GM12878 (cell line): ENCODE measurements around the gene SEM1. TPM values are rescaled to one million over a fixed set of nuclear protein-coding genes. Genes with fewer than 3 reads are reported as not detected.

Source experiments
- ATAC-seq: fragments of 200-7000 bp; cut with Tn5 transposase; 3 replicates; pipeline ENCODE4 v1.9.1; 2020; ENCODE audit warnings: mild to moderate bottlenecking, moderate library complexity
- BruUV-seq: library from RNA; stranded (reverse); fragments of 400-500 nt; replicated peaks from 2 replicates; lab custom pipeline; 2021; lab: Mats Ljungman, UMichigan
- CTCF ChIA-PET: fragments of 300-600 bp; sonication (Branson Sonifier 250); formaldehyde crosslinking; extraction: SDS; loops from one replicate; lab custom pipeline; 2021; ENCODE audit warnings: inconsistent platforms; lab: Yijun Ruan, JAX
- POLR2A ChIA-PET: fragments of 350-600 bp; formaldehyde crosslinking; extraction: SDS; loops from one replicate; lab custom pipeline; 2021; ENCODE audit warnings: inconsistent platforms; lab: Charles Lee
- RAD21 ChIA-PET: fragments of 300-600 bp; sonication (Branson Sonifier 250); formaldehyde crosslinking; loops from one replicate; lab custom pipeline; 2023; ENCODE audit warnings: antibody characterized with exemption; ENCODE audit not compliant: unreplicated experiment; lab: Charles Lee
- SMC1A ChIA-PET: fragments of 300-600 bp; sonication (Branson Sonifier 250); formaldehyde crosslinking; loops from one replicate; lab custom pipeline; 2023; ENCODE audit not compliant: unreplicated experiment, uncharacterized antibody; lab: Charles Lee
- DNase-seq: peaks from one replicate; pipeline ENCODE4 v3.0.0-alpha.2; 2011; ENCODE audit warnings: low read depth, low spot score
- FAIRE-seq: peaks from 3 replicates; lab custom pipeline; 2011; peaks lifted over from hg19 to GRCh38; lab: Jason Lieb, UNC
- H2AFZ ChIP-seq: 2 replicates; pipeline ENCODE4 v1.6.0; 2011; ENCODE audit warnings: low read depth, low read length, control low read depth; ENCODE audit not compliant: control insufficient read depth
- H3K27ac ChIP-seq: 2 replicates; pipeline ENCODE4 v1.5.1; 2011; ENCODE audit warnings: control low read depth; ENCODE audit not compliant: control insufficient read depth, insufficient read depth
- H3K27me3 ChIP-seq, 2 experiments: replicated peaks in 1 of 2; 2 replicates each; pipeline versions ENCODE4 v1.6.0 to v1.6.1; 2011; ENCODE audit warnings: low read length in 1 of 2; ENCODE audit not compliant: control insufficient read depth in 2 of 2, insufficient read depth in 2 of 2
- H3K36me3 ChIP-seq, 2 experiments: 2 replicates each; pipeline ENCODE4 v1.5.1; 2011; ENCODE audit warnings: low read length in 1 of 2; ENCODE audit not compliant: control insufficient read depth in 2 of 2, insufficient read depth in 2 of 2
- H3K4me1 ChIP-seq: 2 replicates; pipeline ENCODE4 v1.6.1; 2011; ENCODE audit warnings: mild to moderate bottlenecking, low read length, moderate library complexity, mixed read lengths; ENCODE audit not compliant: control insufficient read depth, insufficient read depth
- H3K4me2 ChIP-seq: 2 replicates; pipeline ENCODE4 v1.6.0; 2011; ENCODE audit warnings: control low read depth; ENCODE audit not compliant: control insufficient read depth, insufficient read depth
- H3K4me3 ChIP-seq: fragments of 200-600 bp; sonication (generic); 2 replicates; pipeline ENCODE4 v1.5.1; 2016
- H3K79me2 ChIP-seq: 2 replicates; pipeline ENCODE4 v1.6.0; 2011; ENCODE audit warnings: low read length; ENCODE audit not compliant: control insufficient read depth, insufficient read depth
- H3K9ac ChIP-seq: 2 replicates; pipeline ENCODE4 v1.8.0; 2011; ENCODE audit warnings: low read length, control low read depth, mixed read lengths; ENCODE audit not compliant: control insufficient read depth, insufficient read depth
- H3K9me3 ChIP-seq: replicated peaks from 3 replicates; pipeline ENCODE4 v1.5.1; 2011; ENCODE audit warnings: mild to moderate bottlenecking, low read length; ENCODE audit not compliant: control insufficient read depth, insufficient read depth
- H4K20me1 ChIP-seq: 2 replicates; pipeline ENCODE4 v1.6.0; 2011; ENCODE audit not compliant: control insufficient read depth, insufficient read depth
- CBFB ChIP-seq: IDR thresholded peaks from 2 replicates; pipeline ENCODE4 v1.6.1; 2016; ENCODE audit warnings: antibody characterized with exemption, low read depth
- CBX3 ChIP-seq: fragments of 200-600 bp; sonication (generic); IDR thresholded peaks from 2 replicates; pipeline ENCODE4 v1.6.1; 2016; ENCODE audit warnings: low read depth, borderline replicate concordance
- EED ChIP-seq: sonication (generic); IDR thresholded peaks from 2 replicates; pipeline ENCODE4 v1.6.1; 2016; ENCODE audit warnings: antibody characterized with exemption, low read depth
- IKZF2 ChIP-seq, 2 experiments: fragments of 450-650 bp; IDR thresholded peaks; 2 replicates each; pipeline ENCODE4 v1.6.1; 2017; ENCODE audit warnings: mild to moderate bottlenecking in 2 of 2, moderate library complexity in 2 of 2
- IRF4 ChIP-seq: IDR thresholded peaks from 2 replicates; pipeline ENCODE4 v1.6.1; 2011; ENCODE audit warnings: low read depth, low read length
- NFYA ChIP-seq: IDR thresholded peaks from 2 replicates; pipeline ENCODE4 v1.6.1; 2011; ENCODE audit warnings: low read depth, mild to moderate bottlenecking, low read length, improper control_type of control experiment, borderline replicate concordance
- POLR2AphosphoS2 ChIP-seq: IDR thresholded peaks from 2 replicates; pipeline ENCODE4 v1.6.1; 2011; ENCODE audit warnings: low read depth, mild to moderate bottlenecking, low read length, improper control_type of control experiment, moderate library complexity
- POU2F2 ChIP-seq: IDR thresholded peaks from 3 replicates; pipeline ENCODE4 v1.6.1; 2011; ENCODE audit warnings: low read depth, mild to moderate bottlenecking, low read length, borderline replicate concordance
- RB1 ChIP-seq: fragments of 450-650 bp; formaldehyde crosslinking; IDR thresholded peaks from 2 replicates; pipeline ENCODE4 v1.6.1; 2017; ENCODE audit warnings: mild to moderate bottlenecking, borderline replicate concordance
- RFX5 ChIP-seq: IDR thresholded peaks from 2 replicates; pipeline ENCODE4 v1.6.1; 2011; ENCODE audit warnings: low read depth, low read length, improper control_type of control experiment
- SREBF2 ChIP-seq: IDR thresholded peaks from 2 replicates; pipeline ENCODE4 v1.6.1; 2012; ENCODE audit warnings: mild to moderate bottlenecking, low read length
- STAT1 ChIP-seq: fragments of 450-650 bp; conservative IDR thresholded peaks from 2 replicates; pipeline ENCODE4 v1.6.1; 2014; ENCODE audit warnings: antibody characterized with exemption, mild to moderate bottlenecking
- SUZ12 ChIP-seq: fragments of 200-600 bp; sonication (generic); IDR thresholded peaks from one replicate; pipeline ENCODE4 v1.6.1; 2018; ENCODE audit warnings: antibody characterized with exemption, mild to moderate bottlenecking; ENCODE audit not compliant: unreplicated experiment
- TARDBP ChIP-seq: IDR thresholded peaks from 2 replicates; pipeline ENCODE4 v1.6.1; 2016; ENCODE audit warnings: borderline replicate concordance
- WGBS: methylation state at CpG from one replicate; pipeline ENCODE4 v1.1.6; 2016; ENCODE audit warnings: low lambda C conversion rate; ENCODE audit not compliant: insufficient replicate concordance, insufficient coverage; ENCODE audit errors: missing lambda C conversion rate; 5-methylcytosine and 5-hydroxymethylcytosine counted together
- in situ Hi-C: fragments of 300-500 bp; cut with MboI; formaldehyde crosslinking; loops from 9 replicates; pipeline ENCODE4 v1.14.3; 2018; ENCODE audit warnings: mixed read lengths
- intact Hi-C: fragments of 100-400 bp; cut with micrococcal nuclease; formaldehyde crosslinking; loops from one replicate; pipeline ENCODE4 v1.14.2; 2022; ENCODE audit not compliant: unreplicated experiment
- polyA plus RNA-seq, 11 experiments: library from polyadenylated mRNA; depleted of rRNA in 4 of 11; unstranded in 6 of 11; stranded (reverse) in 5 of 11; fragments of >200 nt; fragmentation: Nextera tagmentation in 4 of 11; fragmentation: Illumina TruSeq in 1 of 11; extraction: Ambion mirVana in 4 of 11; extraction: Trizol in 1 of 11; gene quantifications; 1 replicate in 1 of 11; 2 replicates in 10 of 11; pipeline versions ENCODE4 v1.2.1 to v1.2.3, GENCODE V29; 2011 to 2016; ENCODE audit warnings: inconsistent platforms in 2 of 11, missing spikeins in 2 of 11, low read depth in 1 of 11
- total RNA-seq, 4 experiments: library from RNA; depleted of rRNA in 3 of 4; stranded (reverse); fragments of >200 nt in 3 of 4; fragmentation: Illumina TruSeq in 1 of 4; extraction: Trizol in 1 of 4; gene quantifications; 2 replicates each; pipeline versions ENCODE4 v1.2.1 to v1.2.3, GENCODE V29; 2013 to 2021
- TF ChIP-seq, protein P1 (sequence below): IDR thresholded peaks from 2 replicates; pipeline ENCODE4 v1.6.1; 2012; ENCODE audit warnings: low read depth, low read length, improper control_type of control experiment
- TF ChIP-seq, protein P2 (sequence below): IDR thresholded peaks from 2 replicates; pipeline ENCODE4 v1.6.1; 2012; ENCODE audit warnings: mild to moderate bottlenecking, low read depth, low read length

SEM1 gene
- total and polyA plus RNA-seq, 10 of the 15 experiments (the other 5 are each of a cell fraction or from before 2014, with no cell fraction given): 44.6 to 606 (median 356) TPM

DNA sequence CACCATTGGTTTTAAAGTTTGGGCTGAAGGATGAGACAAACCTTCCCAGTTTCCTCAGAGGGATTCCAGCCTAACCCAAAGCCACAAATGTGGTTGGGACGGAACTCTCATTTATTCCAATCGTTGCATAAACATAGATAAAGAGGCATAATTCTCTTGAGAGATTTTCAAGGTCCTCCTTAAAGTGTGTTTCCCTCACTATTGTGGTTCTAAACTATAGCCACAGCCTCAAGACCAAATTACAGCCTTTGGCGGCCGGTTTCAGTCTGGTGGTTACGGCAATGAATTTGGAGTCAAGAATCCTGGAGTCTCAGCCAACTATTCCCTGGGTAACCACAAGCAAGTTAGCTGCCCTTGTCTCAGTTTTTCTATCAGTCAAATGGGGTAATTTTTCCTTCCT is 42.6 kb downstream of the SEM1 start (continued):
- no peak for TF ChIP-seq IKZF2 (IDR thresholded peaks at IDR 0.05)
- TF ChIP-seq RB1: no peak
- TF ChIP-seq, protein P1, sequence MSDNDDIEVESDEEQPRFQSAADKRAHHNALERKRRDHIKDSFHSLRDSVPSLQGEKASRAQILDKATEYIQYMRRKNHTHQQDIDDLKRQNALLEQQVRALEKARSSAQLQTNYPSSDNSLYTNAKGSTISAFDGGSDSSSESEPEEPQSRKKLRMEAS: no peak

DNA sequence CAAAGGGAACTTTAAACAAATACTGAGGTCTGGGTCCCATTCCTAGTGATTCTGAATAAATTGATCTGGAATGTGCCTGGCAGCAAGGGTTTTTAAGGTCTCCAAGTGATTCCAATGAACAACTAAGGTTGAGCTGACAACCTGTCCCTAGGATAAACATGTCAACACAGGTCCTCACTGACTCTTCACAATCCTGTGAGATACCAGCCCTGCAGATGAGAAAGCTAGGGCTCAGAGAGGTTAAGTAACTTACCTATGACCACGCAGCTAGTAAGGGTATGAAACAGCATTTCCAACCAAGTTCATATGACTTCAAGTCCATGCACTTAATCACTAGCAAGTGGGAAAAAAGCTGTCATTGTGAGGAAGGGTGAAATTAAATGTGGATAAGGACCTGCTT is 44.0 kb downstream of the SEM1 start:
- Histone ChIP-seq H3K4me3 (no peak overlapping the region), H3K27me3 (no peaks in the 10 kb centered on the region), H3K36me3 (no peaks in the 10 kb centered on the region), H2AFZ (no peak overlapping the region), H3K9ac (no peak overlapping the region), H3K9me3 (no peaks in the 10 kb centered on the region), H4K20me1 (no peaks in the 10 kb centered on the region), H3K79me2 (no peaks in the 10 kb centered on the region), H3K4me2 (no peak overlapping the region), H3K4me1 (peaks cover 3% of the 10 kb centered on the region; the same call in 1 of the 2 replicates), H3K27ac (no peak overlapping the region)
- intact Hi-C loops: no loop called here
- DNase-seq (no peak), FAIRE-seq (no peak), ATAC-seq (no peak)
- no TSS peak for BruUV-seq
- in situ Hi-C loops: no loop called here
- ChIA-PET RAD21 (no interaction called here), POLR2A (no interaction called here), SMC1A (no interaction called here), CTCF (no interaction called here)
- 96% methylated on average over 1 of the region's 1 CpG for WGBS
- TF ChIP-seq IRF4 (no peak), CBX3 (no peak), CBFB (no peak), SREBF2 (no peak), EED (no peak), POLR2AphosphoS2 (no peak), POU2F2 (no peak), RFX5 (no peak), STAT1 (no peak), NFYA (no peak), SUZ12 (no peak), TARDBP (no peak)
- TF ChIP-seq, protein P2, sequence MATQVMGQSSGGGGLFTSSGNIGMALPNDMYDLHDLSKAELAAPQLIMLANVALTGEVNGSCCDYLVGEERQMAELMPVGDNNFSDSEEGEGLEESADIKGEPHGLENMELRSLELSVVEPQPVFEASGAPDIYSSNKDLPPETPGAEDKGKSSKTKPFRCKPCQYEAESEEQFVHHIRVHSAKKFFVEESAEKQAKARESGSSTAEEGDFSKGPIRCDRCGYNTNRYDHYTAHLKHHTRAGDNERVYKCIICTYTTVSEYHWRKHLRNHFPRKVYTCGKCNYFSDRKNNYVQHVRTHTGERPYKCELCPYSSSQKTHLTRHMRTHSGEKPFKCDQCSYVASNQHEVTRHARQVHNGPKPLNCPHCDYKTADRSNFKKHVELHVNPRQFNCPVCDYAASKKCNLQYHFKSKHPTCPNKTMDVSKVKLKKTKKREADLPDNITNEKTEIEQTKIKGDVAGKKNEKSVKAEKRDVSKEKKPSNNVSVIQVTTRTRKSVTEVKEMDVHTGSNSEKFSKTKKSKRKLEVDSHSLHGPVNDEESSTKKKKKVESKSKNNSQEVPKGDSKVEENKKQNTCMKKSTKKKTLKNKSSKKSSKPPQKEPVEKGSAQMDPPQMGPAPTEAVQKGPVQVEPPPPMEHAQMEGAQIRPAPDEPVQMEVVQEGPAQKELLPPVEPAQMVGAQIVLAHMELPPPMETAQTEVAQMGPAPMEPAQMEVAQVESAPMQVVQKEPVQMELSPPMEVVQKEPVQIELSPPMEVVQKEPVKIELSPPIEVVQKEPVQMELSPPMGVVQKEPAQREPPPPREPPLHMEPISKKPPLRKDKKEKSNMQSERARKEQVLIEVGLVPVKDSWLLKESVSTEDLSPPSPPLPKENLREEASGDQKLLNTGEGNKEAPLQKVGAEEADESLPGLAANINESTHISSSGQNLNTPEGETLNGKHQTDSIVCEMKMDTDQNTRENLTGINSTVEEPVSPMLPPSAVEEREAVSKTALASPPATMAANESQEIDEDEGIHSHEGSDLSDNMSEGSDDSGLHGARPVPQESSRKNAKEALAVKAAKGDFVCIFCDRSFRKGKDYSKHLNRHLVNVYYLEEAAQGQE: no peak
